HG03439 (cell line): ENCODE measurements around the gene STK38L.

ENCODE experiments used
- ATAC-seq: cut with Tn5 transposase; IDR thresholded peaks from one replicate; pipeline ENCODE4 v1.9.1; 2021; ENCODE audit warnings: mild to moderate bottlenecking, moderate library complexity; ENCODE audit not compliant: unreplicated experiment

The STK38L gene

DNA sequence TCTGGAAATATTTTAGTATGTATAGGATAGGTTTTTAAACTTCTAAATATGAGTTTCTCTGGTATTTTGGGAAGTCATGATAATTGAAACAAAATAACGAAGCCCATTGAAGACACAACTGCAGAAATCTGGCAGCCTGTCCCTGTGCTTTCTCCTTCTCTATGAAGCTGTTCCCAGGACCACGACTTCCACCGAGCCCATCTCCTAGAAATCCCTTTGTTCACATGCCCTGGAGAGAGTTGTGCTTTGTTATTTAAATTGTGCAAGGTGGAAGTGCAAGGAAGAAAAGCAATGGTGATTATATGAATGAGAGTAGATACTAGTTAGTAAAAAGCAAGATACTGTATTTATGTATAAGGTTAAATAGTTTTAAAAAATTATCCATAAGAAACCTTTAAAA, 32.2 kb downstream of the STK38L start:
- no peak for ATAC-seq

DNA sequence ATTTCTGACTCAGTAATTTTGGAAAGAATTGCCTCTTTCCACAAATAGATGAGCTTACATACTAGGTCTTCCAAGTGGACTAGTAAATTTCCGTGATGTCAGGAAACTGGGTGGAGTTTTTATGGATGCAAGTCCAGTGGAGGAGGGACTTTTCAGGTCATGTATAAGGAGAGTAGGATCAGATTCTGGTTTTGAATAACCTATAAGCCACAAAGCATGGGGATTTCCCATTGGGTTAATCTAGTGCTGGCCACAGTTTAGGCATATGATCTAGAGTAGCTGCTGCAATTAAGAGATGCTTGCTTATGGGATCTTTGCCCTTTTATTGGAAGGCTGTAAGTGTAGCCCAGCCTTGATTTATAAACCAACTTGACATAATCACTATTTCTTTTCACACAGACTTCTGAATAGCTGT, 33.8 kb downstream of the STK38L start:
- peak; percentile 61 for ATAC-seq

DNA sequence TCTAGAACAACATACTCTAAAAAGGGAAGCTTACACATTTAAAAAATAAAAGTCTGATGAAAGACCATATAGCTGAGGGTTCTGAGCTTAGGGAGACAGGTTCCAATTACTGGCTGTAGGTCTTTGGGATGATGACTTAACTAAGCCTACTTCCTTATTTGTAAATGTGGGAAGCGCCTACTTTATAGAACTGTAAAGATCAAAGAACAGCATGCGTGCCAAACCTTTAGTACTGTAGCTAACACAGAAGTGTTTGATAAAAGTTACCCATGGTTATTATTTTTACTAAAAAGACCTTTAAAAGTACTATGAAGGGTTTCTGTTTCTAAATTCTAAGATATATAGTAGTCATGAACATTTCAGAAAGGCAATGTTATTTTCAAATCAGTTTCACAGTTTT, 35.7 kb downstream of the STK38L start:
- ATAC-seq = no peak

DNA sequence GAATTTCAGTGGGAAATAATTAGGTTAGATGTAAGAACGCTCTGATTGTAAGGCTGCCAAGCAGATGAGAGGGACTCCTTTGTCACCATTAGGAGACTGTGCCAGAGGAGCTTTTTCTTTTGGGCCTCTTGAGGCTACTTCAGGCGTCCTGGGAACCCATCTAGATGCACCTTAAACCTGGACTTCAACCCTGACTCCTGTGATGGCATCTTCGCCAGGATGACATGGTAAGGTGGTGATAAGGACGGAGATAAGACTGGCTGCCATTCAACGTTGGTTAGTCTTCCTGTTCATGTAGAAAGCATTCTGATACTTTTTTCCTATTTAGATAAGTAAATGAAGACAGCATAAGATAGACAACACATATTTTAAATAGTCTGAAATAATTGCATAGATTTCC, 36.3 kb downstream of the STK38L start:
- ATAC-seq = no peak

DNA sequence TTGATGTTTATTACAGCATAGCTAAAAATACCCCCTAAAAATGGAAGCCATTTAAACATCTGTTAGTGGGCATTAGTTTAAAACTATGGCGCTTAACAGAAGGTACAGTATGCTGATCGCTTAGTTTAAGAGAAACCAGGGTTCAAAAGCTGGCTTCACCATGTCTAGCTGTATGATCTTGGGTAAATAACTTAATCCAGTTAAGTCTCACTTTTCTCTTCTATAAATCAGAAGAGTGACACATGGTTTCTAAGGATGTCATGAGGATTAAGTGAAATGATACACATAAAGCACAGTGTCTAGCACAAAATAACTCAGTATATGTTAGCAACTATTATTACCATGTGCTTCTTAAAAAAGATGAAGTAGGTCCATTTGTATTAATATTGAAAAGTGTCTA, 38.7 kb downstream of the STK38L start:
- no peak for ATAC-seq

DNA sequence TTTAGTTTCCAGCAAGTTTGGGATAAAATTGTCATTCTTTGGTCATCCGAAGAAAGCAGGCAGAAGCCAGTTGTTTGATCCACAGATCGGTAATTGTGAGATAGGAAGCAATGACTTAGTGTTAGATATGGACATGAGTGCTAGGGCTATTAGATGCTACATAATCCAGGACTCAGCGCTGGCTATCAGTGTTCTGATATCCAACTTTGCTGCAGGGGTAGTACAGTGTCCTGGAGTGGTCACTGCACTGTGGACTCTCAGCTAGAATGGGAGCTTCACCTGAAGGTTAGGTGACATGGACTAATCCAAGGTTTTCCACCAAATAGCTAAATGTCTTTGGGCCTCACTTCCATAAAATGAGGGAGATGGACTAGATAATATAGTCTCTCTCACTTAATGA, 39.9 kb downstream of the STK38L start:
- ATAC-seq = no peak

DNA sequence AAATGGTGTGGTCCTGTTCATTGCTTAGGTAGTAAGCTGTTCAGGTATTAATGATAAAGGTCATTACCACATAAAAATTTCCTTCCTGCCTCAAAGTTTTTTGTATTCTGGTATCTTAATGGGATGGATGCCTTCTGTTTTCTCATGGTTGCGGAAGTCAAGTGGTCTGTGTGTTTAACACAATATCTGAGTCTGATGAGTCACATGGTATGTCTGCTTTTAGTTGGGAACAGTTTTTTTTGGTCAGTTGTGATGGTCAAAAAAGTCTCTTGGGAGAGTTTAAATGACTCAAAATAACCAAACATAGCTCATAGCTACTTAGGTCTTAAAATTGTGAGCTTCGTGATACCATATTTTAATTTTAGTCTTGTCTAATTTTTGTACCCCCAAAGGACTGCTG, 40.7 kb downstream of the STK38L start:
- ATAC-seq = peak; percentile 60

DNA sequence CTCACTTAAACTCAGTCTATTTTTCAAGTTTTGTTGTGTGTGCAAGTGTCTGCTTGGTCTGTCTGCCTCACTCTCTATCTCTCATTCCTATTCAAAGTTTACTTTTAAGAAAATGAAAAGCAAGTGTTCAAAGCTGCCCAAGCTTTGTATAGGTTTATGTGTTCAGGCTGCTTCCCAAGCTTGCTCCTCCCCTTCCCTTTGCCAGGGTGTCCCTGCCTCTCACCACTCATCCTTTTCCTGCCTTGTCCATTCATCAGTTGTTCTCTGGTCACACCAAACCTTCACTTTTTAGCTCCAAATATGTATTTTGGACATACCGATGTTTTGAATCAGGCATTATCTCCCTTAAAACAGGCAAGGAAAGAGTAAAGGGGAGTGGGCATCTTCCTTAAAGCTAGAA, 41.3 kb downstream of the STK38L start:
- no peak for ATAC-seq

DNA sequence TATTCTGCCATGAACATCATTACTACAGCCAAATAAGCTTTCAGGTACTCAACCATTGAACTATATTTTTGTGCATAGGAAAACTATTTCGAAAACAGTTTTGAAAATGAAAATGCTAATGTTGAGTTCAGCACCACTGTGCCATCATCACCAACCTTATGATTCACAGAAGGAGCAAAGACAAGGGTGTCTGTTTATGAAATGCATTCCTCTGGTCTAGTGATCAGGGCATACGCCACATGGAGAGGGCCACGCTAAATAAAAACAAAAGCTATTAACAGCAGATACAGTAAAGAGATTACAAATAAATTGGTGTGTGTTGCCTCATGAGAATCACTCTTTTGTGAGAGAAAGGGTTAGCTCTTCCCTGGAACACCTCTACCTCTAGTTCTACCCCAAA, 45.3 kb downstream of the STK38L start:
- ATAC-seq = no peak

DNA sequence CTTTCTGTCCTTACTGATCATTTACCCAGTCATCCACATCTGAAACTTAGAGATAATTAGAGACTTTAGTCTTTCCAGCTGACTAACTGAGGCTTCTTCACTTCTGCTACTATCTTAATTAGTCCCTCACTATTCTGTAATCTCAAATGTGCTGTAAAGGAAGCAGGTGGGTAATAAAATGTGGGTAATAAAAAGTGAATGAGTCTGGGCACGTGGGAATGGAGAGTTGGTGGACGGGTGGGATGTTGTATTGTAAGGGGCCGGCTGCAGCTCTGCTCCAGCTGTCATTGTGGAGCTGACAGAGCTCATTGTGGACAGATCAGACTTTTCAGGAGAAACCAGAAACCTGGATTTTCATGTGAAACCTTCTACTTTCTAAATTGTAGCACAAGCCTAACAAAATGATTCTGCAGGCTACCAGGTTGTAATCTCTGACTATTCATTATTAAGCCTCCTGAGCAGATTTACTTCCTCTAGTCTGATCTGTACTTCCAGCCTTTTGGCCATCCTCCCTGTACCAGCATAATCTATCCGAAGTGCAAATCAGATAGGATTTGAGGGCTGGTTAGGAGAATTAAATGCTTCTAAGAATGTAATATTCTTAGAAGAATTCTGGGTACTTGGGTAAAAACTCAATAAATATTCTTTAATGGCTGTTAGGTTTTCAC, 46.5 kb downstream of the STK38L start:
- no peak for ATAC-seq

DNA sequence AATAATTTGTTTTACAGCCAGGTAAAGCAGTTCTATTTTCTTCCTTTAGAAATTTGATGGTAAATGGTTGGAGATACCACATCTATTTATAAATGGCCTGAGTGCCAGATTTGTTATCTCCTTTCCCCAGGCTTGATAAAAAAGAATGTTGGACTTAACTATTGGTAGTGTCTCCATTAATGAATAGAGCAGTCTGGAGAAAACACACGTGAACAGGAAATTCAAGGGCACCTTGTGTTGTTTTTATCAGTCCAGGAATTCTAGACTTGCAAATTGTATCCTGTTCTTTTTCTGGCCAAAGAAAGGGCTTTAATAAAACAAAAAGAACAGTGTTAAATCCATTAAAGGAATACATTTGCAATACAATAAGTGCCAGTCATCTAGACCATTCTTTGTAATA, 47.8 kb downstream of the STK38L start:
- ATAC-seq = no peak

DNA sequence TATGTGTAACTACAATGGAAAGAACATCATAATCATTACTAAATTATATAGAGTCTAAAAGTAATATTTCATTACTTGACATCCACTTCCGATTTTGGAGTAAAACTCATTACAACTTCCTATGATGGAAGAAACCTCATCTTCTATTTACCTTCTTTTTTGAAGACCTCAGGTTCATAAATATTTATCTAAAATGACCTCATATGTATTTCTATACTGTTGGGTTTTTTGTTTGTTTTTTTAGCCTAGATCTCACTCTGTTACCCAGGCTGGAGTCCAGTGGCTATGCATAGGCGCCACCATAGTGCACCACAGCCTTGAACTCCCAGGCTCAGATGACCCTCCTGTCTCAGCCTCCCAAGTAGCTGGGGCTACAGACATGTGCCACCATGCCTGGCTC, 48.6 kb downstream of the STK38L start:
- ATAC-seq = no peak

DNA sequence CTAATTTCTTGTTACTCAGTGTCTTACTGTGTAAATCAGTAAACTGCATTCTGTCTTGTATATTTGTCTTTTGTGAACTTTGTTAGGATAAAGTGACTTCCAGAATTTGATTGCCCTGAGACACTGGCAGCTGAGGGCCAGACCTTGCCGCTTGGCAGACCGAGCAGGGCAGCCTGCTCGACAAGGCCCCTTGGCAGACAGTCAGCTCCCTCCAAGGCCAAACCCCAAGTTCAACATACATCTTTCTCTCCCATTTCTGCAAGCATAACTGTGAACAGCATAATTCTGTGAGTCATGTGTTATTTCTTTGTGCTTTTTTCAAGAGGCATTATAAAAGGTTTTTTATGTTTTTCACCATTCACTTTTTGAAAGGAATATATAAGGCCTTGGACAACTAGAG, 49.4 kb downstream of the STK38L start:
- no peak for ATAC-seq

DNA sequence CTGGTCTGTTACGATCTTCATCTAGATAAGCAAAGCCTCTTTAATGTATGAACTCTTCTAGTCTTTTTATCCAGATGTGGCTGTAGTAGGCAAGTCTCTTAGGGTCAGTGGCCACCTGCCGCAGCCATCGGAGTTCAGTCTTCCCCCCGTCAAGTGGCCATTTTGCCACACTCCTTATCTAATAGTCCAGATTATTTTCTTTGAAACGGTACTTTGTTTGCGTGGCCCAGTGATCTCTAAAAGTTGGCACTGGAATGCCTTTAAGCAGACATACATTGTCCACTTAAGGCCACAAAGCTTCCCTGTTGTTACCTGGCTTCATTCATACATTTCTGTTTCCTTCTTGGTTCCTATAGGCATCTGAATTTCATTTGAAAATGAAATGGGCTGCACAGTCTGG, 52.6 kb downstream of the STK38L start:
- ATAC-seq = no peak

DNA sequence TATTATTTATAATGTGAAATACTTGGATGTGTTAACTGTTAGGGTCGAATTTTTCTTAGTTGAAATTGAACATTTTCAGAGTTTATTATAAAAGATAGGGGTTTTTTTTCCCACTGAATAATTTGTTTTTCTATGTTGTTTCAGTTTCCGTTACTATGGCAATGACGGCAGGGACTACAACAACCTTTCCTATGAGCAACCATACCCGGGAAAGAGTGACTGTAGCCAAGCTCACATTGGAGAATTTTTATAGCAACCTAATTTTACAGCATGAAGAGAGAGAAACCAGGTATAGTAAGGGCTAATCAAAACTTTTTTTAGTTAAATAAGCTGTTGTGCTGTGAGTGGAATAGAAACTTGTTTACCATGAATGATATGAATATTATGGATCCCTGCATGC, 53.5 kb downstream of the STK38L start:
- no peak for ATAC-seq

DNA sequence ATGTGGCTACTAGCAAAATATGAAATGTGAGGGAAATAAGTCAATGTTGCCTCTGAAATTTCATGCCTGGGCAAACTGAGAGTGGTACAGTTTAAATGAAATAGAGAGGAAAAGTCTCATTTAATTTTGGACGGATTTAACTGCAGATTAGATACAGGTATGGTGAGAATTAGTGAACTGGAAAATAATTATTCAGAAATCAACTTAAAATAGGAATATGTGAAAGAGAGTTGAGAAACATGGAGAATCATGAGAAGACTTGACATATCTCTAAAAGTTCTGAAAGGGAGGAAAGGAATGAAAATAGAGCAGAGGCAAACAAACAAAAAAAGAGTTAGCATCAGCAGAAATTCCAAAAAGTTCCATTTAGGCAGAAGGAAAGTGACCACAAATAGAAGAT, 55.0 kb downstream of the STK38L start:
- no peak for ATAC-seq

DNA sequence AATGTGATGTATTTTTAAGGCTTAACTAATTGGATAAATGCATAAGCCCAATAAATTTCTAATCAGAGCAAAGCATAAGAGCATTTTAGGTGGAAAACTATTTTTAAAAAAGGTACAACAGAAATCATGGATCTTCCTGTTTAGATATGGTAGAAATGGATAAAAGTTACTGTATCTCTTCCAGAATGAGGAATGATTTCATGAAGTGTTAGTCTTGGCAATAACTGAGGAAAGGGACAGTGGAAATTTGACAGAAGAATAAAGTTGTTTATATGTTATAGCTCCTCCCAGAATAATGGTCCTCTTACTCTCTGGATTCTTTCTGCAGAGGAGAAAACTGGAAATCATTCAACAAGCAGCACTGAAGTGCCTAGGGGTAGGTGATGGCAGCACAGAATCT, 56.1 kb downstream of the STK38L start:
- ATAC-seq = no peak

DNA sequence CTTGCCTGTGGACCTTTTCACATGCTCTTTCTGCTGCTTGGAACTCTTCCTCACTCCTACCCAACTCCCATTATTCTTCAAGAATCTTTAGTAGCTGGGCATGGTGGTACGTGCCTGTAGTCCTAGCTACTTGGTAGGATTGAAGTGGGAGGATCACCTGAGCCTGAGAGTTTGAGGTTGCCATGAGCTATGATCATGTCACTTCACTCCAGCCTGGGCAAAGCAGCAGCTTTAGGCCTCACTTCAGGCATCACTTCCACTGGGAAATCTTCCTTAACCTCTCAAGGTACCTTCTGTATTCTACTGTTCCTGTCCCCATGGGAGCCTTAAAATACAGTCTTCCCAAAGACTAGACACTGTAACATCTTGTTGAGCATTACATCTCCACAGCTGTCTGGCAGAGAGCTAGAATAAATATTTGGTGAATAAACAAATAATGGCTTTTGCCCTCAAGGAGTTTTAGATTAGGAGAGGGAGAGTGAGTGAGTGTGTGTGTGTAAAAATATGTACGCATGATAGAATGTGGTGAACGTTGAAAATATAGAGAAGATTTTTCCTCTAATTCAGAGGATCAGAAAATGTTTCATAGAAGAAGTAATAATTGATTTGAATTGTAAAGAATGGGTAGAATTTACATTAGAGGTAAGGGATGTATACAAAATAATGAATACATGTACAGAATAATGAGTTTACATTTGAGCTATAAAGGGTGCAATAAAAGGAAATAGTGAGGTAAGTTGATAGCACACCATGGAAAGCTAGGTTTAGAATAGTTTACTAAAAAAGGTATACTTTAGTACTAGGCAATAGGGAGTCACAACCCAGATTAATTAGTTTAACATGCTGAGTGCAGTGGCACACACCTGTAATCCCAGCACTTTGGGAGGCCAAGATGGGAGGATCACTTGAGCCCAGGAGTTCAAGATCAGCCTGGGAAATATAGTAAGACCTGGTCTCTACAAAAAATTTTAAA, 59.3 kb downstream of the STK38L start:
- ATAC-seq = no peak

DNA sequence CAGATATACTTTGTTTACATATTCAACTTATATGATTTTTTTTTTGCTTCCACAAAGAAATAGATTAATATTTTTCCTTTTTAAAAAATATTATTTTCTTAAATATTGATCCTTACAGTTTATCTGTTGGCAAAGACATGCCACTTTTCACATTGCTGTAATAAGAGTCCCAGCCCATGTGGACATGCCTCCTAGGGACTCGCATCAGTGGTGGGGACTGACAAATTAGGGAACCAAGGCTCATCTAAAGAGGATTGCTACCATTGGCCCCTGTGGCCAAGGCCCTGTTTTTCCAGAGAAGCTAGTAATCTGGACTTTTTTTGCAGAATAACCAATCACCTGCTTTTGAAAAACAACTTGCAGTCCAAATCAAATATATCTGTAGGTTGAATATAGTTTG, 60.8 kb downstream of the STK38L start:
- no peak for ATAC-seq

DNA sequence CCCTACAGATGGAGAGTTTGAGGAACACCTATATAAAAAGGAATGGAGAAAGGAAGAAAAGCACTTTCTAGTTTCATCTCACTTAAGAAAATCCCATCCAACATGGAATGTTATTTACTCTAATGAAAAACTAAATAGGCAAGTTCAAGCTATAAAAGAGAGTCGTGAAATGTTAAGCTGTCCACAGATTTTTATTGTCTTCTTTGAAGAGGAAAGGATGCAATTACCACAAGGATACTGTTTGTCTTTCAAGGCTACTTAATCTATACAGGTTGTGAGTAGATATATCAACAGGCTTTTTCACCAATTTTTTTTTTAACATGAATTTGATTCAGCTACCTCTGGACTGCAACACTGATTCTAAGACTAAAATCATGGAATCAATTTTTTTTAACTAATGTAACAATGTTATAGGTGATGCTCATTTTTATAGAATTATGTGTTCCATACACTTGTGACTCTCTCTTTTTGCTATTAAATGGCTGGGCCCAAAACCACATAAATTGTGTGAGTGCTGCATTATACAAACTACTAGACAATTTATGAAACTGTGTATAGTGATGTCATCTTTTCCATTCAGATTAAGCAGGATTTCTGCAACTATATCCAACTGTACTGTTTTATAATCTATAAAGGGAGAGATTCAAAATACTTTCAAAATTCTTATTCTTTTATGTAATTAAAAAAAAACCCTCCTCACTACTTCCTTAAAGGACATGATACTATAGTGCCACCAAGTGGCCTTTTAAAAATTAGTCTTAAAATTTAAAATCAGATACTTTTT, 61.8 kb downstream of the STK38L start:
- no peak for ATAC-seq

DNA sequence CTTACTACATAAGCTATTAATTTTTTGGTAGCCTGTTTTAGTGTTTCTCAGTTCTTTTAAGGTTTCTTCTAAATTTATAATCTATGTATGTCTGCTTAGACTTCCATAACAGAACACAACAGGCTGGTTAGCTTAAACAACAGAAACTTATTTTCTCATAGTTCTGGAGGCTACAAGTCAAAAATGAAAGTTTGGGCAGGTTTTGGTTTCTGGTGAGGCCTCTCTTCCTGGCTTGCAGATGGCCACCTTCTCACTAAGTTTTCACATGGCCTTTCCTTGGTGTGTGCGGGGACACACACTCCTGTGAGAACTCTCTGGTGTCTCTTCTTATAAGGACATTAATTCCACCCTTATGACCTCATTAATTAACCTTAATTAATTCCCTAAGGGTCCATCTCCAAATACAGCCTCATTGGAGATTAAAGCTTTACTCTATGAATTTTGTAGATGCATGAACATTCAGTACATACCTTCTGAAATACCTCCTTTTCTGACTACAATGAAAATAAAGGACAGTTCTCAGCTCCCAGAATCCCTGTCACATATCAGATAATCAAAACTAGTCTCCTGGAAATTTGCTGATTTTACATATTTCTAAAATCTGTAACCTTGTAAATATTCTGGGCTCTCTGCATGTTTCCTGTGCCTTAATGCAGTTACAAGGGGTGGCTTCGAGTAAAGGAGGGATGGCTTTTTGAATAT, 65.4 kb downstream of the STK38L start:
- ATAC-seq = no peak
